ENCODE results near the gene GRIP1. TPM values are rescaled to one million over a fixed set of nuclear protein-coding genes. Genes with fewer than 3 reads are reported as not detected.

GRIP1 gene
- total and polyA plus RNA-seq, 2 experiments from 2014 or later: 5.1 to 13.7 TPM

GRCh38 chr12:66367015-66367667, 311.7 kb downstream of the GRIP1 start (continued):
- TF ChIP-seq REST (IDR thresholded peaks at IDR 0.05; ENCODE audit: unreplicated experiment): no peak
- no peak for TF ChIP-seq CREB1 (CRISPR knock-in tag; IDR thresholded peaks at IDR 0.05; ENCODE audit: low read depth)
- TF ChIP-seq EZH2 (IDR thresholded peaks at IDR 0.05; ENCODE audit: low read depth, unreplicated experiment): no peak
- no peak for TF ChIP-seq STAT1 (IDR thresholded peaks at IDR 0.05; ENCODE audit: unreplicated experiment)
- TF ChIP-seq ZNF114 (CRISPR knock-in tag; IDR thresholded peaks at IDR 0.05): no peak
- TF ChIP-seq NANOG (IDR thresholded peaks at IDR 0.05; ENCODE audit: borderline replicate concordance): no peak
- TF ChIP-seq JUNB (IDR thresholded peaks at IDR 0.05; ENCODE audit: unreplicated experiment): no peak

- ATAC-seq (no peak), DNase-seq (ENCODE audit: low spot score) (no peak)
- H4K20me1 ChIP-seq (replicated peaks; ENCODE audit: insufficient read depth): no peaks in the 10 kb centered on the region
- H3K9me3 Mint-ChIP-seq: no peaks in the 10 kb centered on the region
- peaks cover 2% of the 10 kb centered on the region; the same call in 1 of the 3 replicates for H3K4me1 Mint-ChIP-seq
- H3K27me3 Mint-ChIP-seq (ENCODE audit: insufficient read depth, low read depth, poor library complexity): no peaks in the 10 kb centered on the region
- H3K9me2 ChIP-seq (ENCODE audit: insufficient read depth): no peaks in the 10 kb centered on the region; the same call in 1 of the 2 replicates
- no peak overlapping the region for H3K4me3 Mint-ChIP-seq
- H3K27ac Mint-ChIP-seq: no peak overlapping the region
- no peaks in the 10 kb centered on the region for H3K79me2 ChIP-seq (replicated peaks; ENCODE audit: insufficient read depth)
- no peak overlapping the region for H3K4me3 ChIP-seq
- no peaks in the 10 kb centered on the region for H3F3A ChIP-seq (replicated peaks; ENCODE audit: low read depth)
- H3K4me2 ChIP-seq: no peak overlapping the region
- no peaks in the 10 kb centered on the region for H3K36me3 ChIP-seq (ENCODE audit: insufficient read depth)
- no peaks in the 10 kb centered on the region for H3K4me1 ChIP-seq (ENCODE audit: insufficient read depth)
- H3K36me3 Mint-ChIP-seq (ENCODE audit: low read depth): no peaks in the 10 kb centered on the region
- H2AFZ ChIP-seq: no peak overlapping the region
- no peak overlapping the region for H3K27ac ChIP-seq (ENCODE audit: low read depth)
- no peaks in the 10 kb centered on the region for H3K27me3 ChIP-seq (ENCODE audit: insufficient read depth)
- TF ChIP-seq, protein P1, sequence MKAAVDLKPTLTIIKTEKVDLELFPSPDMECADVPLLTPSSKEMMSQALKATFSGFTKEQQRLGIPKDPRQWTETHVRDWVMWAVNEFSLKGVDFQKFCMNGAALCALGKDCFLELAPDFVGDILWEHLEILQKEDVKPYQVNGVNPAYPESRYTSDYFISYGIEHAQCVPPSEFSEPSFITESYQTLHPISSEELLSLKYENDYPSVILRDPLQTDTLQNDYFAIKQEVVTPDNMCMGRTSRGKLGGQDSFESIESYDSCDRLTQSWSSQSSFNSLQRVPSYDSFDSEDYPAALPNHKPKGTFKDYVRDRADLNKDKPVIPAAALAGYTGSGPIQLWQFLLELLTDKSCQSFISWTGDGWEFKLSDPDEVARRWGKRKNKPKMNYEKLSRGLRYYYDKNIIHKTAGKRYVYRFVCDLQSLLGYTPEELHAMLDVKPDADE (IDR thresholded peaks at IDR 0.05): no peak
- no peak for TF ChIP-seq ZNF462 (CRISPR knock-in tag; IDR thresholded peaks at IDR 0.05)
- TF ChIP-seq JUNB (IDR thresholded peaks at IDR 0.05; ENCODE audit: unreplicated experiment): no peak
- no peak for TF ChIP-seq STAT1 (IDR thresholded peaks at IDR 0.05; ENCODE audit: unreplicated experiment)
- no peak for TF ChIP-seq NANOG (IDR thresholded peaks at IDR 0.05; ENCODE audit: borderline replicate concordance)
- TF ChIP-seq, protein P2, sequence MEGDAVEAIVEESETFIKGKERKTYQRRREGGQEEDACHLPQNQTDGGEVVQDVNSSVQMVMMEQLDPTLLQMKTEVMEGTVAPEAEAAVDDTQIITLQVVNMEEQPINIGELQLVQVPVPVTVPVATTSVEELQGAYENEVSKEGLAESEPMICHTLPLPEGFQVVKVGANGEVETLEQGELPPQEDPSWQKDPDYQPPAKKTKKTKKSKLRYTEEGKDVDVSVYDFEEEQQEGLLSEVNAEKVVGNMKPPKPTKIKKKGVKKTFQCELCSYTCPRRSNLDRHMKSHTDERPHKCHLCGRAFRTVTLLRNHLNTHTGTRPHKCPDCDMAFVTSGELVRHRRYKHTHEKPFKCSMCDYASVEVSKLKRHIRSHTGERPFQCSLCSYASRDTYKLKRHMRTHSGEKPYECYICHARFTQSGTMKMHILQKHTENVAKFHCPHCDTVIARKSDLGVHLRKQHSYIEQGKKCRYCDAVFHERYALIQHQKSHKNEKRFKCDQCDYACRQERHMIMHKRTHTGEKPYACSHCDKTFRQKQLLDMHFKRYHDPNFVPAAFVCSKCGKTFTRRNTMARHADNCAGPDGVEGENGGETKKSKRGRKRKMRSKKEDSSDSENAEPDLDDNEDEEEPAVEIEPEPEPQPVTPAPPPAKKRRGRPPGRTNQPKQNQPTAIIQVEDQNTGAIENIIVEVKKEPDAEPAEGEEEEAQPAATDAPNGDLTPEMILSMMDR (conservative IDR thresholded peaks at IDR 0.05; ENCODE audit: low read depth in 2 of 2): no peak
- TF ChIP-seq POLR2AphosphoS5 (IDR thresholded peaks at IDR 0.05; ENCODE audit: low read depth): no peak
Measured at GRCh38 chr12:66365718-66366490, 313.0 kb downstream of the GRIP1 start.
